T-cell (primary cell): ENCODE results near the gene CRLF1. TPM values are rescaled to one million over a fixed set of nuclear protein-coding genes. Genes with fewer than 3 reads are reported as not detected.

Experiments used
- ATAC-seq, 4 experiments: fragments of 200-7000 bp in 3 of 4; fragments of 150-1000 bp in 1 of 4; cut with Tn5 transposase; replicated peaks in 1 of 4; 1 replicate in 3 of 4; 2 replicates in 1 of 4; pipeline ENCODE4 v1.10.0; 2021; ENCODE audit warnings: moderate library complexity in 3 of 4, mild to moderate bottlenecking in 2 of 4, moderate number of reproducible peaks in 1 of 4
- CTCF ChIA-PET, 2 donors: fragments of 300-600 bp; sonication (Branson Sonifier 250); formaldehyde crosslinking; loops; one replicate each; lab custom pipeline; 2022; ENCODE audit warnings: antibody characterized with exemption in 2 of 2; lab: Charles Lee
- POLR2A ChIA-PET, 2 donors: fragments of 300-600 bp; sonication (Branson Sonifier 250); formaldehyde crosslinking; loops; one replicate each; lab custom pipeline; 2022; ENCODE audit warnings: antibody characterized with exemption in 2 of 2; lab: Charles Lee
- DNase-seq, 35 experiments: peaks; one replicate each; pipeline versions ENCODE4 v3.0.0 to v3.0.0-alpha.2; 2013 to 2023
- H3K27ac ChIP-seq: one replicate; pipeline ENCODE4 v1.5.1; 2013; ENCODE audit warnings: low read length
- H3K27me3 ChIP-seq, 2 experiments: replicated peaks in 1 of 2; 1 replicate in 1 of 2; 2 replicates in 1 of 2; pipeline versions ENCODE4 v1.6.1 to v1.7.0; 2013; ENCODE audit warnings: low read length in 1 of 2, mixed read lengths in 1 of 2; ENCODE audit not compliant: control insufficient read depth in 2 of 2, insufficient read depth in 2 of 2; ENCODE audit errors: extremely low read depth in 1 of 2
- H3K36me3 ChIP-seq, 2 donors: 1 replicate in 1 of 2; 2 replicates in 1 of 2; pipeline versions ENCODE4 v1.6.1 to v1.7.0; 2013; ENCODE audit warnings: low read length in 1 of 2; ENCODE audit not compliant: control insufficient read depth in 2 of 2, insufficient read depth in 1 of 2; ENCODE audit errors: extremely low read depth in 1 of 2
- H3K4me1 ChIP-seq, 2 experiments: 1 replicate in 1 of 2; 2 replicates in 1 of 2; pipeline versions ENCODE4 v1.6.1 to v1.7.0; 2013; ENCODE audit warnings: low read length in 2 of 2, mixed read lengths in 1 of 2; ENCODE audit not compliant: insufficient read depth in 2 of 2, control insufficient read depth in 1 of 2; ENCODE audit errors: extremely low read depth in 1 of 2
- H3K4me3 ChIP-seq, 2 donors: 1 replicate in 1 of 2; 2 replicates in 1 of 2; pipeline versions ENCODE4 v1.5.1 to v1.7.0; 2013; ENCODE audit warnings: mild to moderate bottlenecking in 2 of 2, low read length in 1 of 2, moderate library complexity in 1 of 2; ENCODE audit not compliant: control insufficient read depth in 1 of 2; ENCODE audit errors: extremely low read depth in 1 of 2
- H3K9me3 ChIP-seq: 2 replicates; pipeline ENCODE4 v1.7.0; 2013
- H3K27ac Mint-ChIP-seq, 2 donors: one replicate each; pipeline ENCODE4 v1.8.0; 2020 to 2021; ENCODE audit warnings: mild to moderate bottlenecking in 2 of 2, mixed read lengths in 2 of 2
- H3K27me3 Mint-ChIP-seq, 2 donors: one replicate each; pipeline ENCODE4 v1.8.0; 2021 to 2022; ENCODE audit warnings: mixed read lengths in 2 of 2
- H3K36me3 Mint-ChIP-seq: one replicate; pipeline ENCODE4 v1.8.0; 2021; ENCODE audit warnings: mixed read lengths
- H3K4me1 Mint-ChIP-seq, 3 donors: one replicate each; pipeline ENCODE4 v1.8.0; 2020 to 2022; ENCODE audit warnings: mixed read lengths in 3 of 3, mild to moderate bottlenecking in 1 of 3
- H3K4me3 Mint-ChIP-seq, 3 donors: one replicate each; pipeline ENCODE4 v1.8.0; 2020 to 2022; ENCODE audit warnings: mild to moderate bottlenecking in 3 of 3, mixed read lengths in 3 of 3, moderate library complexity in 3 of 3
- H3K9me3 Mint-ChIP-seq, 3 donors: one replicate each; pipeline ENCODE4 v1.8.0; 2020 to 2022; ENCODE audit warnings: mixed read lengths in 3 of 3
- WGBS: methylation state at CpG from one replicate; pipeline ENCODE4 v1.1.5; 2013; ENCODE audit warnings: missing lambda C conversion rate; ENCODE audit not compliant: insufficient coverage; 5-methylcytosine and 5-hydroxymethylcytosine counted together
- total RNA-seq, 35 experiments: library from RNA in 6 of 35; stranded (reverse) in 6 of 35; fragments of 120-200 nt in 1 of 35; gene quantifications; one replicate each; pipeline versions ENCODE4 v1.2.1 to v1.2.4 and lab custom pipeline; 2013 to 2026

Gene CRLF1
- total RNA-seq, 5 donors from 2014 or later (not counting 1 experiment from before 2014, with no cell fraction given), result 0.56 to 0.73 TPM; not detected in 3

DNA sequence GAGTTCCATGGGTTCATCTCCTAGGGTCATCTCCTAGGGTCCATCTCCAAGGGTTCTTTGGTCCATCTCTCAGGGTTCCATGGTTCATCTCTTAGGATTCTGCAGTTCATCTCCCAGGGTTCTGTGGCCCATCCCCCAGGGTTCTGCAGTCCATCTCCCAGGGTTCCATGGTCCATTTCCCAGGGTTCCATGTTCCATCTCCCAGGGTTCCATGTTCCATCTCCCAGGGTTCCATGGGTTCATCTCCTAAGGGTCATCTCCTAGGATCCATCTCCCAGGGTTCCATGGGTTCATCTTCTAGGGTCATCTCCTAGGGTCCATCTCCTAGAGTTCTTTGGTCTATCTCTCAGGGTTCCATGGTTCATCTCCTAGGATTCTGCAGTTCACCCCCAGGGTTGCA is 11.0 kb upstream of the CRLF1 start:
- ChIA-PET POLR2A (no interaction called here), CTCF (no interaction called here)
- H3K4me3 Mint-ChIP-seq, result no peak overlapping the region
- no peak overlapping the region for H3K27ac Mint-ChIP-seq
- no peak for ATAC-seq
- H3K9me3 Mint-ChIP-seq, result no peaks in the 10 kb centered on the region
- Histone ChIP-seq H3K4me3 (no peak overlapping the region), H3K9me3 (no peaks in the 10 kb centered on the region), H3K36me3 (no peaks in the 10 kb centered on the region), H3K4me1 (peaks cover 0 to 7% of the 10 kb centered on the region in 2 experiments), H3K27me3 (peaks cover 5 to 74% of the 10 kb centered on the region in 2 experiments), H3K27ac (no peak overlapping the region)
- H3K27me3 Mint-ChIP-seq, result peaks cover 32 to 59% of the 10 kb centered on the region in 2 donors
- no peak for DNase-seq
- H3K4me1 Mint-ChIP-seq, result peaks cover 1 to 7% (median 5%) of the 10 kb centered on the region in 3 donors
- no peaks in the 10 kb centered on the region for H3K36me3 Mint-ChIP-seq

DNA sequence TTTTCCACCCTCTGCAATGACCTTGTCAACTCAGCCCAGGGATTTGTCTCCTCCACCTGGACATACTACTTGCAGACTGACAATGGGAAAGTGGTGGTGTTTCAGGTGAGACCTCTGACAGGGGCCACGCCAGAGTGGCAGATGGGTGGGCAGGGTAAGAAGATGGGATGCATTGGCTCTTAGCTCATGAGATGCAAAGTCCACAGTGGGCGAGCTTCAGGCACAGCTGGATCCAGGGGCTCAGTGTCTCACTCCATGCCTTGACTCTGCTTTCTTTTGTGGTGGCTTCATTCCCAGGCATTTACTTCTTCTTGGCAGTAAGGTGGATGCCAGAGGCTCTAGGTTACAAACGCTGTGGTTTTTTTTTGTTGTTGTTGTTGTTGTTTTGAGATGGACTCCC is 9.4 kb upstream of the CRLF1 start:
- Mint-ChIP-seq H3K4me1 (peaks cover 12 to 18% (median 17%) of the 10 kb centered on the region in 3 donors), H3K9me3 (no peaks in the 10 kb centered on the region), H3K27ac (no peak overlapping the region), H3K4me3 (no peak overlapping the region), H3K27me3 (peaks cover 35 to 72% of the 10 kb centered on the region in 2 donors), H3K36me3 (no peaks in the 10 kb centered on the region)
- peaks cover 6 to 22% of the 10 kb centered on the region in 2 experiments for H3K4me1 ChIP-seq
- ATAC-seq (no peak), DNase-seq (no peak)
- H3K27ac ChIP-seq, result no peak overlapping the region
- no peak overlapping the region for H3K4me3 ChIP-seq
- ChIA-PET CTCF (no interaction called here), POLR2A (no interaction called here)
- WGBS, result 92% methylated on average over 2 of the region's 3 CpGs
- no peaks in the 10 kb centered on the region for H3K9me3 ChIP-seq
- no peaks in the 10 kb centered on the region for H3K36me3 ChIP-seq
- peaks cover 9 to 85% of the 10 kb centered on the region in 2 experiments for H3K27me3 ChIP-seq

DNA sequence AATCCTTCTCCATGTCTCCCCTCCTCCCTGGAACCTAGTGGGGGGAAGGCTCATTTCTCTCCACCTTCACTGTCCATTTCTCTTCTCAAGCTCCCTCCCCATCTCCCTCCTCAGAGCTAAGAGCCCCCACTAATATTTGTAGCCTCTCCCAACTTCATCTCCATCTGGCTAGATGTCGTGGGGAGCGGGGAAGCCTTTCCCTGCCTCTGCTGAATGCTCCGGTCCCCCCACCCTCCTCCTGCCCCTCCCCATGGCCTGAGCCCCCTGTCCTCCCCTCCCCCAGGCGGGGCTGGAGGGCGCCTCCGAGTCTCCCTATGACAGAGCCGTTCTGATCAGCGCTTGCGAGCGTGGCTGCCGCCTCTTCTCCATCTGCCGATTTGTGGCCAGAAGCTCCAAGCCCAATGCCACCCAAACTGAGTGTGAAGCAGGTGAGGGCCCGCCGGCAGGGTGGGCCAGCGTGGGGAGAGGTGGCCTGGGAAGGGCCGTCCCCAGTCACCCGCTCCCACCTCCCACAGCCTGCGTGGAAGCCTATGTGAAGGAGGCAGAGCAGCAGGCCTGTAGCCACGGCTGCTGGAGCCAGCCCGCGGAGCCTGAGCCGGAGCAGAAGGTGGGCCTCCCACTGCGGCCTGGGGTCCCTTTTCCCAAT is 7.1 kb upstream of the CRLF1 start:
- peak overlapping the region; percentile 50 to 78 (median 55) for H3K4me3 Mint-ChIP-seq
- ATAC-seq, result no peak
- Histone ChIP-seq H3K9me3 (no peaks in the 10 kb centered on the region), H3K36me3 (no peaks in the 10 kb centered on the region), H3K27ac (no peak overlapping the region), H3K27me3 (peaks cover 12 to 91% of the 10 kb centered on the region in 2 experiments), H3K4me1 (peaks cover 6 to 27% of the 10 kb centered on the region in 2 experiments), H3K4me3 (no peak overlapping the region)
- ChIA-PET CTCF (no interaction called here), POLR2A (interaction anchor here in 1 of 2 donors (0.6 kb wide), 1 partner anchor 182 kb away, joined by 8 read pairs; no protein-coding TSS in a partner anchor)
- H3K4me1 Mint-ChIP-seq, result peaks cover 14 to 26% (median 20%) of the 10 kb centered on the region in 3 donors
- H3K9me3 Mint-ChIP-seq, result no peaks in the 10 kb centered on the region
- WGBS, result 44% methylated on average over 14 of the region's 23 CpGs
- no peak overlapping the region for H3K27ac Mint-ChIP-seq
- H3K27me3 Mint-ChIP-seq, result peaks cover 47 to 82% of the 10 kb centered on the region in 2 donors
- no peak for DNase-seq
- no peaks in the 10 kb centered on the region for H3K36me3 Mint-ChIP-seq

DNA sequence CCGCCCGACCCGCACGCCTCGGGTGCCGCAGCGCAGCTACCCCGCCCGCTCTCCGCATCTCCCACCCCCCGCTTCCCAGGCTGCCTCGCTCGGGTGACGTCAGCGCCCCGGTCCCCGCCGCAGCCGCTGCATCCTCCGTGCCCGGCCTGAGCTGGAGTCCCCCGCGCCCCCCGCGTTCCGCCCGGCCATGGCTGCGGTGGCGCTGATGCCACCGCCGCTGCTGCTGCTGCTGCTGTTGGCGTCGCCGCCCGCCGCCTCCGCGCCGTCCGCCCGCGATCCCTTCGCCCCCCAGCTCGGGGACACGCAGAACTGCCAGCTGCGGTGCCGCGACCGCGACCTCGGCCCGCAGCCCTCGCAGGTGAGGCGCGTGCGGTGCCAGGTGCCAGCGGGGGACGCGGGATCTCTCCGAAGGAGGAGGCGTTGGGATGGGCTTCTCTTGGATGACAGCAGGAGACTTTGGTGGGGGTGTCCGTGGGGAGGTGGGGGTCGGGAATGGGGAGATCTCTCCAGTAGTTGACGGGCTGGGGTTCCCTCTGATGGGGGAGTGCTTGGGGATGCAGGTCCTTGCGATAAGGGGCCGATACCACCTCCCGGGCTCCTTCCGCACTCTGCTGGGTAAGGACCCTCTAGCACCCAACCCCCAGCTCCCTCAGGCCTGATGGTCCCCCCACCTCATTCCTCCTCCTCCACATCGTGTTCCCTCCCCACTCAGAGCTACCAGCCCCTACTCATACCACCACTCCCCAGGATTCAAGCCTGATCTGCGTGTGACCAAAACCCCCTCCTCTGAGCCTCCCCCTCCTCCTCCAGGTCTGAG is 6.4 kb upstream of the CRLF1 start, which contains the start of gene TMEM59L:
TSS of gene TMEM59L (plus strand) at position 99 of the 817 bp plus-strand sequence. CDS start at position 188, 89 bp downstream.
- H3K27ac Mint-ChIP-seq, result no peak within 1 kb of the TSS
- Histone ChIP-seq H3K4me1 (peaks cover 6 to 30% of the 10 kb centered on the region in 2 experiments), H3K4me3 (peak within 1 kb of the TSS; percentile 45 to 79), H3K27me3 (peaks cover 17 to 94% of the 10 kb centered on the region in 2 experiments), H3K27ac (no peak within 1 kb of the TSS), H3K36me3 (no peaks in the 10 kb centered on the region), H3K9me3 (no peaks in the 10 kb centered on the region)
- H3K4me1 Mint-ChIP-seq, result peaks cover 14 to 31% (median 20%) of the 10 kb centered on the region in 3 donors
- peak within 1 kb of the TSS; percentile 67 to 78 (median 71) for H3K4me3 Mint-ChIP-seq
- H3K27me3 Mint-ChIP-seq, result peaks cover 53 to 87% of the 10 kb centered on the region in 2 donors
- DNase-seq (peak in 31 of 35 experiments; percentile 28 to 70 (median 48)), ATAC-seq (peak; percentile 47 to 83 (median 71))
- H3K9me3 Mint-ChIP-seq, result no peaks in the 10 kb centered on the region
- POLR2A ChIA-PET, result interaction anchor here in 1 of 2 donors (0.6 kb wide), 1 partner anchor 183 kb away, joined by 8 read pairs; no protein-coding TSS in a partner anchor
- H3K36me3 Mint-ChIP-seq, result no peaks in the 10 kb centered on the region
- CTCF ChIA-PET, result no interaction called here
- WGBS, result 2% methylated on average over 62 of the region's 70 CpGs

DNA sequence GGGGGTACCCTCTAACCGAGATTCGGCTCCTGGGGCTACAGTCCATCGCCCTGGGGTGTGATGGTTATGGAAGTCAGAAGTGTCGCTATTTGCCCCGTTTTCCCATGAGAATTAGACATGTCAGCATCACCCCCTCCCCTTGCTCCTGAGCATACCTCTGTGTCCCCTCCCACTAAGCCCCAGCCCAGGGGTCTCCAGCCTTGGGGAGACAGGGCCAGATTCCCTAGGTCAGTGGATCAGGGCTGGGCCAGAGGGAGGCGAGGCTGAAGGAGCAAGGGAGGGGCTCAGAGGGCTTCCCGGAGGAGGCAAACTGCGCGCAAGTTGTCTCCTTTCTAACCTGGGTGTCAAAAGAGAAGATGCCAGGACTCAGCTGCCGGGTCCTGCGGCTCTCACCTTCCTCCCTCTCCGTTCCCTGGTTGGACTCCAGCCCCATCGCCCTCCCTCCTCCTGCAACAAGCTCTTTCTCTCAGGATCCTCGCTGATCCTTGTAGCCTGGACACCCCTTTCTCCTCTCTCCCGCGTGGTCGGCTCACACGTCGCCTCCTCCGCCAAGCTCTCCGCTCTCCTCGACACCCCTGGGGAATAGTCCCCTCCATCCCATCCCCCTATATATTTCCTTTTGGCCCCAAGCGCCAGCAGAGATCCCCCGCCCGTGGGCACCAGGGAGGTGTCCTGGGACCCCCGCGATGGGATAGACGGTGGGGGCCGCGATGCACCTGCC is 5.6 kb upstream of the CRLF1 start:
- Histone ChIP-seq H3K27ac (no peak overlapping the region), H3K4me3 (peak overlapping the region; percentile 45 to 79), H3K9me3 (no peaks in the 10 kb centered on the region), H3K4me1 (peaks cover 6 to 38% of the 10 kb centered on the region in 2 experiments), H3K36me3 (no peaks in the 10 kb centered on the region), H3K27me3 (peaks cover 17 to 94% of the 10 kb centered on the region in 2 experiments)
- peaks cover 16 to 35% (median 20%) of the 10 kb centered on the region in 3 donors for H3K4me1 Mint-ChIP-seq
- H3K27me3 Mint-ChIP-seq, result peaks cover 53 to 87% of the 10 kb centered on the region in 2 donors
- POLR2A ChIA-PET, result no interaction called here
- DNase-seq, result no peak
- no peak overlapping the region for H3K27ac Mint-ChIP-seq
- WGBS, result under 1% methylated on average over 19 of the region's 30 CpGs
- CTCF ChIA-PET, result interaction anchor here in 1 of 2 donors (0.5 kb wide), 1 partner anchor 61 kb away, joined by 4 read pairs; no protein-coding TSS in a partner anchor
- H3K4me3 Mint-ChIP-seq, result peak overlapping the region; percentile 67 to 78 (median 71)
- no peaks in the 10 kb centered on the region for H3K9me3 Mint-ChIP-seq
- H3K36me3 Mint-ChIP-seq, result no peaks in the 10 kb centered on the region
- peak in 1 of 4 experiments; percentile 4 for ATAC-seq
